SKM-1 (cell line): ENCODE measurements around the gene ZFC3H1.
"Not testable (repeated sequence)": the region's sequence is repeated elsewhere in the genome, so short reads cannot be mapped to it uniquely, and the experiment has no call there.

Experiments
- DNase-seq: peaks from one replicate; lab custom pipeline; 2025; ENCODE audit not compliant: unreplicated experiment; lab: John Stamatoyannopoulos, UW

The ZFC3H1 gene

GRCh38 chr12:71587012-71587411 is 76.6 kb downstream of the ZFC3H1 start:
- no peak for DNase-seq

- no peak for DNase-seq
These were observed 78.4 kb downstream of the ZFC3H1 start for GRCh38 chr12:71585218-71585617.

GRCh38 chr12:71584356-71584755 is 79.3 kb downstream of the ZFC3H1 start:
- no peak for DNase-seq

GRCh38 chr12:71582925-71583324 is 80.7 kb downstream of the ZFC3H1 start:
- no peak for DNase-seq

GRCh38 chr12:71581206-71581605 is 82.4 kb downstream of the ZFC3H1 start:
- no peak for DNase-seq

GRCh38 chr12:71578694-71579258 is 84.9 kb downstream of the ZFC3H1 start:
- DNase-seq, result no peak

- DNase-seq, result no peak
These were observed 87.2 kb downstream of the ZFC3H1 start for GRCh38 chr12:71576496-71576895.

- DNase-seq, result not testable (repeated sequence)
These were observed 93.8 kb downstream of the ZFC3H1 start for GRCh38 chr12:71569885-71570284.

GRCh38 chr12:71567537-71567936 is 96.1 kb downstream of the ZFC3H1 start:
- DNase-seq, result no peak

GRCh38 chr12:71566655-71567054 is 97.0 kb downstream of the ZFC3H1 start:
- DNase-seq, result no peak

GRCh38 chr12:71565535-71565934 is 98.1 kb downstream of the ZFC3H1 start:
- DNase-seq, result no peak

- no peak for DNase-seq
These were observed 100.7 kb downstream of the ZFC3H1 start for GRCh38 chr12:71562676-71563595.
